Keratinocyte (primary cell): Measurements from ENCODE around the gene MLXIP. TPM values are rescaled to one million over a fixed set of nuclear protein-coding genes. Genes with fewer than 3 reads are reported as not detected.
"Not testable (repeated sequence)": the region's sequence is repeated elsewhere in the genome, so short reads cannot be mapped to it uniquely, and the experiment has no call there.

Source experiments
- DNase-seq: peaks from one replicate; pipeline ENCODE4 v3.0.0-alpha.2; 2011; ENCODE audit warnings: low read depth, missing footprints, low spot score
- FAIRE-seq: peaks from 2 replicates; lab custom pipeline; 2011; peaks lifted over from hg19 to GRCh38; lab: Jason Lieb, UNC
- H2AFZ ChIP-seq: 2 replicates; pipeline ENCODE4 v1.6.0; 2012; ENCODE audit warnings: low read length, control low read depth, inconsistent platforms; ENCODE audit not compliant: control insufficient read depth
- H3K27ac ChIP-seq: 2 replicates; pipeline ENCODE4 v1.5.1; 2011; ENCODE audit warnings: low read length; ENCODE audit not compliant: control insufficient read depth, insufficient read depth
- H3K27me3 ChIP-seq: 3 replicates; pipeline ENCODE4 v1.6.0; 2011; ENCODE audit warnings: low read length; ENCODE audit not compliant: control insufficient read depth, insufficient read depth; ENCODE audit errors: extremely low read depth
- H3K36me3 ChIP-seq, 2 experiments: 2 replicates in 1 of 2; 3 replicates in 1 of 2; pipeline ENCODE4 v1.5.1; 2011; ENCODE audit warnings: low read length in 2 of 2, mild to moderate bottlenecking in 1 of 2; ENCODE audit not compliant: control insufficient read depth in 2 of 2, insufficient read depth in 2 of 2; ENCODE audit errors: extremely low read depth in 1 of 2
- H3K4me1 ChIP-seq: 3 replicates; pipeline ENCODE4 v1.5.1; 2011; ENCODE audit warnings: low read length; ENCODE audit not compliant: control insufficient read depth, insufficient read depth; ENCODE audit errors: extremely low read depth
- H3K4me2 ChIP-seq: 3 replicates; pipeline ENCODE4 v1.6.0; 2011; ENCODE audit warnings: low read depth, low read length; ENCODE audit not compliant: control insufficient read depth, insufficient read depth; ENCODE audit errors: extremely low read depth
- H3K4me3 ChIP-seq, 3 experiments: fragments of 200-600 bp in 1 of 3; sonication (generic) in 1 of 3; 2 replicates in 2 of 3; 3 replicates in 1 of 3; pipeline ENCODE4 v1.5.1; 2011 to 2016; ENCODE audit warnings: low read length in 3 of 3, mild to moderate bottlenecking in 3 of 3, control low read depth in 2 of 3, inconsistent platforms in 1 of 3, low read depth in 1 of 3, mixed read lengths in 1 of 3, mixed run types in 1 of 3, moderate library complexity in 1 of 3; ENCODE audit not compliant: control insufficient read depth in 2 of 3, insufficient read depth in 2 of 3; ENCODE audit errors: extremely low read depth in 1 of 3
- H3K79me2 ChIP-seq: 2 replicates; pipeline ENCODE4 v1.6.0; 2012; ENCODE audit warnings: low read length; ENCODE audit not compliant: control insufficient read depth, insufficient read depth
- H3K9ac ChIP-seq: 3 replicates; pipeline ENCODE4 v1.6.0; 2011; ENCODE audit warnings: low read length; ENCODE audit not compliant: control insufficient read depth, insufficient read depth; ENCODE audit errors: extremely low read depth
- H3K9me1 ChIP-seq: 3 replicates; pipeline ENCODE4 v1.6.0; 2011; ENCODE audit warnings: low read length; ENCODE audit not compliant: control insufficient read depth, insufficient read depth; ENCODE audit errors: extremely low read depth
- H3K9me3 ChIP-seq: 2 replicates; pipeline ENCODE4 v1.5.1; 2012; ENCODE audit warnings: low read depth, low read length; ENCODE audit not compliant: control insufficient read depth
- H4K20me1 ChIP-seq: 3 replicates; pipeline ENCODE4 v1.6.0; 2011; ENCODE audit warnings: low read length; ENCODE audit not compliant: control insufficient read depth, insufficient read depth; ENCODE audit errors: extremely low read depth
- CTCF ChIP-seq, 3 experiments: IDR thresholded peaks in 1 of 3; conservative IDR thresholded peaks in 1 of 3; optimal IDR thresholded peaks in 1 of 3; 2 replicates in 2 of 3; 3 replicates in 1 of 3; pipeline versions ENCODE3 to v1.5.1; 2011; ENCODE audit warnings: low read length in 3 of 3, mild to moderate bottlenecking in 3 of 3, moderate library complexity in 2 of 3, control low read depth in 1 of 3, inconsistent platforms in 1 of 3; ENCODE audit not compliant: insufficient read depth in 2 of 3; ENCODE audit errors: extremely low read depth in 1 of 3
- EZH2 ChIP-seq: IDR thresholded peaks from one replicate; pipeline ENCODE4 v1.6.1; 2012; ENCODE audit warnings: inconsistent platforms, mild to moderate bottlenecking, low read length, moderate library complexity
- dilution Hi-C: fragments of 300-500 bp; cut with MboI; formaldehyde crosslinking; loops from one replicate; pipeline ENCODE4 v1.7.0; 2020; ENCODE audit warnings: low sequenced_read_pairs; ENCODE audit not compliant: extremely low pct_ligation_motif_present
- polyA plus RNA-seq, 5 experiments: library from polyadenylated mRNA; depleted of rRNA in 3 of 5; stranded (reverse) in 3 of 5; stranded (forward) in 1 of 5; unstranded in 1 of 5; fragments of >200 nt; gene quantifications; 1 replicate in 1 of 5; 2 replicates in 3 of 5; 3 replicates in 1 of 5; pipeline versions ENCODE4 v1.2.1 to v1.2.3, GENCODE V29; 2011 to 2012; ENCODE audit warnings: missing spikeins in 2 of 5, low read depth in 1 of 5, low replicate concordance in 1 of 5

Gene MLXIP
- polyA plus RNA-seq, 1 donor (not counting 4 experiments of a cell fraction or from before 2014, with no cell fraction given), result 5.5 TPM

- TF ChIP-seq EZH2, result no peak
- TF ChIP-seq CTCF (optimal IDR thresholded peaks at IDR 0.05 in 1 of 3, IDR thresholded peaks at IDR 0.05 in 1 of 3, conservative IDR thresholded peaks at IDR 0.05 in 1 of 3; ENCODE audit: extremely low read depth in 1 of 3, insufficient read depth in 2 of 3, low read length in 3 of 3), result no peak
- dilution Hi-C loops, result no loop called here
Measured at GRCh38 chr12:122172262-122172939, 93.8 kb downstream of the MLXIP start.

GRCh38 chr12:122174155-122174845 lies 95.7 kb downstream of the MLXIP start, which contains the start of gene IL31:
Gene IL31 (minus strand): TSS chr12:122174221. CDS start chr12:122174172, 49 bp downstream.
- H4K20me1 ChIP-seq, result no peaks in the 10 kb centered on the region
- peaks cover 8% of the 10 kb centered on the region for H3K27me3 ChIP-seq
- TF ChIP-seq CTCF (optimal IDR thresholded peaks at IDR 0.05 in 1 of 3, IDR thresholded peaks at IDR 0.05 in 1 of 3, conservative IDR thresholded peaks at IDR 0.05 in 1 of 3; ENCODE audit: extremely low read depth in 1 of 3, insufficient read depth in 2 of 3, low read length in 3 of 3), result no peak
- no peak for TF ChIP-seq EZH2
- no peaks in the 10 kb centered on the region for H3K4me1 ChIP-seq
- no peaks in the 10 kb centered on the region for H3K9me3 ChIP-seq
- H3K36me3 ChIP-seq, result no peaks in the 10 kb centered on the region
- no peaks in the 10 kb centered on the region for H3K9me1 ChIP-seq
- no peak for FAIRE-seq
- H2AFZ ChIP-seq, result no peak within 1 kb of the TSS
- H3K4me3 ChIP-seq, result no peak within 1 kb of the TSS
- no peaks in the 10 kb centered on the region for H3K79me2 ChIP-seq
- no peak within 1 kb of the TSS for H3K27ac ChIP-seq
- dilution Hi-C loops, result no loop called here
- no peak for DNase-seq
- no peak within 1 kb of the TSS for H3K4me2 ChIP-seq
- H3K9ac ChIP-seq, result no peak within 1 kb of the TSS

More at GRCh38 chr12:122172262-122172939, 93.8 kb downstream of the MLXIP start:
- H2AFZ ChIP-seq, result no peak overlapping the region
- H3K4me2 ChIP-seq, result no peak overlapping the region
- no peaks in the 10 kb centered on the region for H4K20me1 ChIP-seq
- DNase-seq (no peak), FAIRE-seq (no peak)
- no peak overlapping the region for H3K27ac ChIP-seq
- no peak overlapping the region for H3K4me3 ChIP-seq
- no peaks in the 10 kb centered on the region for H3K79me2 ChIP-seq
- peaks cover 8% of the 10 kb centered on the region for H3K27me3 ChIP-seq
- H3K9me1 ChIP-seq, result no peaks in the 10 kb centered on the region
- no peaks in the 10 kb centered on the region for H3K9me3 ChIP-seq
- no peak overlapping the region for H3K9ac ChIP-seq
- H3K4me1 ChIP-seq, result no peaks in the 10 kb centered on the region
- H3K36me3 ChIP-seq, result no peaks in the 10 kb centered on the region

- FAIRE-seq, DNase-seq: not testable (repeated sequence)
Measured at GRCh38 chr12:122176473-122176872, 97.9 kb downstream of the MLXIP start.

More at GRCh38 chr12:122176473-122176872, 97.9 kb downstream of the MLXIP start:
- H3K79me2 ChIP-seq, H3K27me3 ChIP-seq, H3K9ac ChIP-seq, H4K20me1 ChIP-seq, H3K36me3 ChIP-seq, H3K4me2 ChIP-seq, H3K4me1 ChIP-seq, H3K27ac ChIP-seq, H3K4me3 ChIP-seq, H3K9me3 ChIP-seq, H2AFZ ChIP-seq, dilution Hi-C loops, H3K9me1 ChIP-seq: not testable (repeated sequence)
